GM19395 (cell line): Measurements from ENCODE around the gene SLC1A2.

Source experiments
- ATAC-seq: cut with Tn5 transposase; IDR thresholded peaks from one replicate; pipeline ENCODE4 v1.9.1; 2021; ENCODE audit warnings: mild to moderate bottlenecking, moderate library complexity; ENCODE audit not compliant: unreplicated experiment

Gene SLC1A2

DNA sequence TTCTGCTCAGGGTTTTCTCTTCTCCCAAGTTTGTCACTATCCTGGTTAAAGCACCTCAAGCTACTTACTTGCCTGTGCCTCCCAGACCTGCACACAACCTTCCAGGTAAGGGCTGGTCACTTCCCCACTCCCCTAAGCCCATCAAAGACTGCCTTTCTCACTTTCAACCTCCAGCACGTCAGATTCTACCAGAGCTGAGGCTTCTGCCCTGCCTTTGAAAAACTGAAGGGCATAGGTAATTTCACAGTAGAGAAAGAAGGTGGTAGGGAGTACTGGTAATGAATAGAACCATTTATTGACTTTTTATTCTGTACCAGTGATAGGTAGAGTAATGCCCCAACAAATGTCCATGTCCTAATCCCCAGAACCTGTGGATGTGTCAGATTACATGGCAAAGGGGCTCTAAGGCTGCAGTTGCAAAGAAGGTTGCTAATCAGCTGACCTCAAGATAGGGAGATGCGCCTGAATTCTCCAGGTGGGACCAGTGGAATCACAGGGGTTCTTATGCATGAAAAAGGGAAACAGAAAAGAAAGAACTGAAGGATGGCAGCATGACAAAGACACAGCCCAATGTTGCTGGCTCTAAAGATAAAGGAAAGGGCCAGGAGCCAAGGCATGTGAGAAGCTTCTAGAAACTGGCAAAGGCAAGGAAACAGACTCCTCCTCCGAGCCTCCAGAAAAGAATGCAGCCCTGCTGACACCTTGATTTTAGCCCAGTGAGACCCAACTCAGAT is 89.0 kb downstream of the SLC1A2 start:
- ATAC-seq: no peak

GRCh38 chr11:35327829-35328228 is 91.5 kb downstream of the SLC1A2 start:
- no peak for ATAC-seq

DNA sequence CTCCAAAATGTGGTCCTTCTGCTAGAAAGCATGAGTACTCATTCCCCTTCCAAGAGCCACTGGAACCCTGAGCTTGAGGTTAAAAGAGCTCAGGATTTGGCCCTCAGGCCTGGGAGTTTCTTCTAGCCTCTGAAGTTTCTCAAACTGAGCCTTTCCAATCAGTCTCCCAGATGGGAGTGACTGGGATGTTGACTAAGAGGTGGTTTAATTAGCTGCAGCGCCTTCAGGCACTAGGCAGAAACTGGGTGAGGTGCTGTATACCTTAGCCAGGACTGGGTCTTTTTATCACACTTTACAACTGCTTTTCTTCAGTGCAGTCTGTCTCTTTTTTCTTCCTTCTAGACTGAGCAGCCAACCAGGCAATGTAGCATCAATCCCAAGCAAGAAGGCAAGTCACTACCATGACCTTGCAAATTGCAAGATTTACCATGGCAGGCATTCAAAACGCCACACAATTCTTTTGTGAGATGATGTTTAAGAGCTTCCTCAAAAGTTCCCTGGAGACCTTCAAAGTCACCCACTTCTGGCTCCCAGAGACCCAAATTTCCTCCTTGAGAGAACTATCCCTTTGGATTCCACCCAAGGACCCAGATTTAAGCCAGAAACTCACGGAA is 93.0 kb downstream of the SLC1A2 start:
- no peak for ATAC-seq

GRCh38 chr11:35324981-35325380 is 94.4 kb downstream of the SLC1A2 start:
- ATAC-seq: no peak

DNA sequence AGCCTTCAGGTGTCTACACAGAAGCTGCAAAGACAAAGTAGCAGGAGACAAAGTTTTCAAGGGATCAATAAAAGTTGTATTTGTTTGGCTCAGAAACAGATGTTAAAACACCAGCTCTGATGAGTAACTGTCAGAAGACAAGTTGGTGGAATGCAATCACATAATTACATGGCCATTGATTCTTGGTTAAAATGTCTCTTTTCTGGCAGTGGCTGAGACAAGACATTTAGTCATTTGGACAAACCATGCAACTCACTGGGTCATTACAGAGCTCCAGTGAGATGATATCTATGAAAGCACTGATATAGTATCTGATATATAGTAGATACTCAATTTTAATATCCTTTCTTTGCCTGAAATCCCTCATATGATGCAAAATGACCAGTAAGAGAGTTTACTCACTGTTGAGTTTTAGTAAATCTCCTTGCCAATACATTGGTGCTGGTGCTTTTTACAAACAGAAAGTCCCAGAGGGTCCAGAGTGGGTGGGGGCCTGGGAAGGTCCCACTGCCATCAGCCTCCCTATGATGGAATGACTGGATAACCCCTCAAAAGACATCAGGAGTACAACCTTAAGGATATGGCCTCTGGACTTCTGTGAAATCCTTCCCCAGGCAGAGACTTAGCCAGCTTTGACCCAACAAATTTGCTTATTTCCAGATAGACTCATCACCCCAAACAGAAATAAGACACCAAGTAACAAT is 95.0 kb downstream of the SLC1A2 start:
- no peak for ATAC-seq

- no peak for ATAC-seq
Observed at GRCh38 chr11:35323076-35323868, 96.1 kb downstream of the SLC1A2 start.

DNA sequence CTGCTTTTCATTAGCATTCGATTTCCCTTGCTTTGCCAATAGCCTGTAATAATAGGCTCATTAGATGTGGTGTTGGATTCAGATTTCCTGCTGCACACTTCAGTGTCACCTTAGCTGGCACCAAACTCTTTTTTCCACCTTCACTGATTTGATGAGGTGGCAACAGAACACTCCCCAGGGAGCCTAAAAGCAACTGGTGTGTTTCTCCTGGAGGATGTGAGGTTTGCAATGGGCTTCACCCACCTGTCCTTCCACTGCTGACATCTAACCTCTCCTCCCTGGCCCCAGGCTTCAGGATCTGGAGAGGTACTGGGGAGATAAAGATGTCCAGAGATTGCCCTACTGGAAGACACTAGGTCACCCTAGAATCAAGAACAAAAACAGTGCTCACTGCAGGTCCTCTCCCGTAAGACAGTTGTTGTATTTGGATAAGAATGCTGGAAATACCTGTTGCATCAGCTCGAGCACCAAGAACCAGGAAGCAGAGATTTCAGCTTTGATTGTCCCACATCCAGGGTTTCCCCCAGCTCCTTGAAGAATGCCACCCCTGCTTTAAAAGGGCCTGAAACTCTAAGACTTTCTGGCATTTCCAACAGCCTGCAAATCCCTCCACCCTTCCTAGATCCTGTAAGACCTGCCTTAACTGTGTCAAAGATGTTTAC is 96.9 kb downstream of the SLC1A2 start:
- no peak for ATAC-seq

GRCh38 chr11:35321532-35322317 is 97.6 kb downstream of the SLC1A2 start:
- no peak for ATAC-seq

- ATAC-seq: no peak
Observed at GRCh38 chr11:35321111-35321510, 98.2 kb downstream of the SLC1A2 start.

- peak; percentile 86 for ATAC-seq
Observed at GRCh38 chr11:35318977-35319925, 100.1 kb downstream of the SLC1A2 start.

DNA sequence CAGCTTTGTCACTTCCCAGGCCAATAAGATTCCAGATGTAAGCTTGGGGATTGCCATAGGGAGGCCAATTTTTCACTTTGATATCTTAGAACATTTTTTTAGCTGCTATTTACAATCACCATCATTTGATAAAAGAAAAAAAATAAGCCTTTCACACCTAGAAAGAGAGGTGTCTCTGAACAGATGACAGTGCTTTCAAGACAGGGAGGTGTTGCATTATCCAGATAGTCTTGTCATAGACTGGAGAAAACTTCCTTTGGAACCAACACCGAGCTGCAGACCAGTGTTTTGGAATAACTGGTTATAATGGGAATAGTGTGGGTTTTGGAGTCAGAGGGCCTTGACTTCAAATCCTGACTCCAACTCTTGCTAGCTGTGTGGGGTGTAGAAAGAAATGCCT is 101.0 kb downstream of the SLC1A2 start:
- ATAC-seq: no peak

DNA sequence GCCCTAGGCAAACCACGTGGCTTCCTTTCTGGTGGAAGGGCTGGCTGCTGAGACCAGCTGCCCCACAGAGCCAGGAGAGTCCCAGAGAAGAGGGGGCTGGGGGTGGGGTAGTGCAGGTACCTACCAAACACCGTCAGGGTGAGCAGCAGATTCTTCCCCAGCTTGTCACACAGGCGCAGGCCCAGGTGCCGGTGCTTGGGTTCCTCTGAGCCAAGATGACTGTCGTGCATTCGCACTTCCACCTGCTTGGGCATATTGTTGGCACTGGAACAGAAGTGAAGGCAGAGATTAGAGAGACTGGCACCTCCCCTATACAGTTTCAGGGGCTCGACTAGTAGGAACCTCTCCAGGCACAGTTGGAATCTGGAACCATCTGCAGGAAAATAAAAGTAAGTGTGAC is 102.1 kb downstream of the SLC1A2 start:
- ATAC-seq: no peak

GRCh38 chr11:35316161-35316560 is 103.2 kb downstream of the SLC1A2 start:
- ATAC-seq: no peak

DNA sequence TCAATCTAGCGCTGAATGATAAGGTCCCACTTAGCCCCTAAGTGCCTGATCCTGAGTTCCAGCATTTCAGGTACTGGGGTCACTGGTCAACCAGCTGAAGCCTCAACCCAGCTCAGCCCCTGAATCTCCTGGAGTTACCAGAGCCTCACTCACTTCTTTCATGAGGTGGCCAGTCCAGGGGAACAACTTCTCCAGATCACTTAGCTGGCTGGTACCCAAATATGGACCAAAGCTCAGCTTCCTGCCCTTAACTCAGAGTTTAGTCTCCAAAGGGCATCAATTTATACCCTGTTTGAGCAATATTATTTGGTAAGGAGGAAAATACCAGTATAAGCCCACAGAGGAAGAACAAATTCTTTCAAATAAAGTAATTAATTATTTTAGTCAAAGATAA is 105.6 kb downstream of the SLC1A2 start:
- ATAC-seq: no peak

GRCh38 chr11:35313066-35313759 is 106.1 kb downstream of the SLC1A2 start:
- ATAC-seq: peak; percentile 93

GRCh38 chr11:35311331-35311730 is 108.0 kb downstream of the SLC1A2 start:
- no peak for ATAC-seq

DNA sequence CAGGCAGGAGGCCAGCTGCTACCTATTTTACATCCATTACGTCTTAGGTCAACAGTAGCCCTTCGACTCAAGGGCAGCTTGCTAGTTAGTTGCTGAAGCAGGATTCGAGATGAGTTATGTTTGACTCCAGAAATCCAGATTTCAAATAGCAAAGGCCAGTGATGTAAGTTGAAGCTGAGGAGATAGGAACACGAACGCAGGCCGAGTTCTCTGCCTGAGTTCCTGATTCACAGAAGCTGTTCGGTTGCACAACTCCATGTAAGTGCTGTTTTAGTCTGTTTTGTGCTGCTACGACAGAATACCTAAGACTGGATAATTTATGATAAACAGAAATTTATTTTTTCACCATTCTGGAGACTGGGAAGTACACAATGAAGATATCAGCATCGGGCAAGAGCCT is 111.2 kb downstream of the SLC1A2 start:
- no peak for ATAC-seq

DNA sequence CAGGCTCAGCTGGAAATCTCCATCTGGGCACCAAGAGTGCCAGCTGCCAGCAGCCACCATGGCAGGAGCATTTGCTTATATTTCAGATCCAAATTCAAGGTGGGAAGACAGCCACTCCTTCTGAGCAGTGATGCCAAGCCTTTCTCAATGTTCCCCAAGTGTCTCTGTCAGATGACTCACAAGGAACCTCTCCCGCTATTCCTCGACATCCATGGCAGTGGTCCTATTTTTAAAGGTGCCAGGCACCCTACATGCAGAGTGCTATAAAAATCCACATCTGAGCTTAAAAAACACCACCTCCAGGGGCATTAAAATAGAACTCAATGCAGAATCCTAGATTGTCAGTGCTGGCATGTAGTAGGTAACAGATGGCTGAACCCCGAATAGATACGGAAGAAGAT is 112.1 kb downstream of the SLC1A2 start:
- ATAC-seq: no peak
